K562 (cell line): Measurements from ENCODE around the gene TLCD1. TPM values are rescaled to one million over a fixed set of nuclear protein-coding genes. Genes with fewer than 3 reads are reported as not detected.

Experiments
- ATAC-seq: fragments of 200-7000 bp; cut with Tn5 transposase; 3 replicates; pipeline ENCODE4 v1.9.1; 2020; ENCODE audit warnings: moderate library complexity
- BruUV-seq: library from RNA; stranded (reverse); fragments of 400-500 nt; replicated peaks from 2 replicates; lab custom pipeline; 2021; lab: Mats Ljungman, UMichigan
- CTCF ChIA-PET: fragments of 300-600 bp; formaldehyde crosslinking; extraction: SDS; loops from one replicate; lab custom pipeline; 2021; ENCODE audit warnings: low intra/inter-chr PET ratio; lab: Yijun Ruan, JAX
- POLR2A ChIA-PET: fragments of 300-600, 350-650 bp; sonication (Branson Sonifier 250); formaldehyde crosslinking; extraction: SDS; loops from one replicate; lab custom pipeline; 2021; ENCODE audit warnings: antibody characterized with exemption, inconsistent platforms; lab: Yijun Ruan, JAX
- DNase-seq, 4 experiments: peaks; one replicate each; pipeline versions ENCODE4 v3.0.0 to v3.0.0-alpha.2; 2011 to 2018; ENCODE audit warnings: low spot score in 3 of 4, mixed read lengths in 3 of 4; ENCODE audit errors: extremely low read depth in 1 of 4
- FAIRE-seq: peaks from 2 replicates; lab custom pipeline; 2011; peaks lifted over from hg19 to GRCh38; lab: Jason Lieb, UNC
- H2AFZ ChIP-seq: 2 replicates; pipeline ENCODE4 v1.6.0; 2011; ENCODE audit warnings: low read depth, low read length, control low read depth, inconsistent platforms
- H3K27ac ChIP-seq: fragments of 200-600 bp; 3 replicates; pipeline ENCODE4 v1.8.0; 2011; ENCODE audit warnings: low read depth, mild to moderate bottlenecking, control low read depth, inconsistent platforms, low read length, moderate library complexity, mixed read lengths; ENCODE audit errors: extremely low read depth
- H3K27me3 ChIP-seq, 2 experiments: fragments of 300-600 bp in 1 of 2; 2 replicates in 1 of 2; 3 replicates in 1 of 2; pipeline versions ENCODE4 v1.6.0 to v1.8.0; 2011; ENCODE audit warnings: inconsistent platforms in 2 of 2, low read length in 2 of 2, mild to moderate bottlenecking in 1 of 2, mixed read lengths in 1 of 2, moderate library complexity in 1 of 2; ENCODE audit not compliant: control insufficient read depth in 2 of 2, insufficient read depth in 2 of 2
- H3K36me3 ChIP-seq: fragments of 300-600 bp; 3 replicates; pipeline ENCODE4 v1.8.0; 2011; ENCODE audit warnings: mild to moderate bottlenecking, low read length, inconsistent platforms; ENCODE audit not compliant: control insufficient read depth, insufficient read depth
- H3K4me1 ChIP-seq, 2 experiments: fragments of 200-600 bp in 1 of 2; replicated peaks in 1 of 2; 2 replicates in 1 of 2; 3 replicates in 1 of 2; pipeline versions ENCODE4 v1.5.1 to v1.8.0; 2011; ENCODE audit warnings: inconsistent platforms in 2 of 2, low read length in 2 of 2, mild to moderate bottlenecking in 1 of 2, mixed read lengths in 1 of 2, moderate library complexity in 1 of 2; ENCODE audit not compliant: control insufficient read depth in 2 of 2, insufficient read depth in 2 of 2
- H3K4me2 ChIP-seq: 2 replicates; pipeline ENCODE4 v1.6.1; 2011; ENCODE audit warnings: low read length, control low read depth, inconsistent platforms, mixed read lengths; ENCODE audit not compliant: insufficient read depth
- H3K4me3 ChIP-seq: fragments of 200-600 bp; sonication (generic), shearing (Covaris generic); 2 replicates; pipeline ENCODE4 v1.5.1; 2016; ENCODE audit warnings: control low read depth, inconsistent platforms
- H3K79me2 ChIP-seq: fragments of 200-600 bp; 3 replicates; pipeline ENCODE4 v1.8.0; 2011; ENCODE audit warnings: low read length, inconsistent platforms; ENCODE audit not compliant: control insufficient read depth, insufficient read depth
- H3K9ac ChIP-seq, 2 experiments: 2 replicates each; pipeline versions ENCODE4 v1.6.0 to v1.6.1; 2011; ENCODE audit warnings: low read depth in 2 of 2, low read length in 2 of 2, control low read depth in 1 of 2, inconsistent platforms in 1 of 2, mild to moderate bottlenecking in 1 of 2, mixed read lengths in 1 of 2; ENCODE audit not compliant: insufficient read depth in 1 of 2
- H3K9me1 ChIP-seq: one replicate; pipeline ENCODE4 v1.6.0; 2011; ENCODE audit warnings: inconsistent platforms, mild to moderate bottlenecking, low read length, moderate library complexity; ENCODE audit not compliant: control insufficient read depth, insufficient read depth
- H3K9me3 ChIP-seq: replicated peaks from 2 replicates; pipeline ENCODE4 v1.5.1; 2011; ENCODE audit warnings: low read depth, low read length, inconsistent platforms; ENCODE audit not compliant: control insufficient read depth, insufficient read depth
- H4K20me1 ChIP-seq: replicated peaks from 2 replicates; pipeline ENCODE4 v1.6.1; 2011; ENCODE audit warnings: low read length, inconsistent platforms, mixed read lengths; ENCODE audit not compliant: control insufficient read depth, insufficient read depth
- BDP1 ChIP-seq: IDR thresholded peaks from 3 replicates; pipeline ENCODE4 v1.6.1; 2011; ENCODE audit not compliant: insufficient read length, insufficient read depth
- CREBBP ChIP-seq: IDR thresholded peaks from one replicate; pipeline ENCODE4 v1.6.1; 2012; ENCODE audit warnings: low read depth, mild to moderate bottlenecking, control low read depth, inconsistent platforms, low read length
- ERF ChIP-seq: fragments of 450-650 bp; formaldehyde crosslinking; IDR thresholded peaks from 2 replicates; pipeline ENCODE4 v1.4.0; 2020; ENCODE audit warnings: mild to moderate bottlenecking, mixed read lengths
- HNRNPL ChIP-seq: fragments of 200-400 bp; formaldehyde crosslinking; IDR thresholded peaks from 2 replicates; pipeline ENCODE4 v1.6.1; 2017; ENCODE audit warnings: low read depth, mild to moderate bottlenecking, low read length
- JUNB ChIP-seq: fragments of 450-650 bp; formaldehyde crosslinking; conservative IDR thresholded peaks from 2 replicates; pipeline ENCODE4 v1.4.0; 2020; ENCODE audit warnings: mild to moderate bottlenecking
- KLF1 ChIP-seq: fragments of 450-650 bp; IDR thresholded peaks from 2 replicates; pipeline ENCODE4 v1.6.1; 2016; ENCODE audit warnings: missing genetic modification characterization, missing compliant biosample characterization
- MAX ChIP-seq: sonication (generic); formaldehyde crosslinking; IDR thresholded peaks from 2 replicates; pipeline ENCODE4 v1.9.0; 2022; ENCODE audit warnings: mild to moderate bottlenecking, missing genetic modification reagents
- MCM5 ChIP-seq: fragments of 450-650 bp; IDR thresholded peaks from 2 replicates; pipeline ENCODE4 v1.6.1; 2016; ENCODE audit warnings: low read depth
- MTA1 ChIP-seq: fragments of 450-650 bp; IDR thresholded peaks from 2 replicates; pipeline ENCODE4 v1.6.1; 2017; ENCODE audit warnings: borderline replicate concordance
- PATZ1 ChIP-seq: fragments of 250-450 bp; sonication (Bioruptor Pico); IDR thresholded peaks from 2 replicates; pipeline ENCODE4 v1.5.0; 2020; ENCODE audit warnings: mild to moderate bottlenecking, borderline replicate concordance
- ZC3H11A ChIP-seq: IDR thresholded peaks from 2 replicates; pipeline ENCODE4 v1.6.1; 2012; ENCODE audit warnings: low read depth, low read length, improper control_type of control experiment
- ZNF175 ChIP-seq: fragments of 200-800 bp; sonication (Bioruptor generic); IDR thresholded peaks from 2 replicates; pipeline ENCODE4 v1.6.1; 2016; ENCODE audit warnings: low read depth, mild to moderate bottlenecking, missing genetic modification characterization, missing compliant biosample characterization
- WGBS: fragments of 100-300 bp; shearing (Covaris generic); methylation state at CpG from one replicate; pipeline ENCODE4 v1.1.6; 2016; ENCODE audit warnings: low coverage, mixed read lengths; ENCODE audit not compliant: insufficient coverage; ENCODE audit errors: missing lambda C conversion rate; 5-methylcytosine and 5-hydroxymethylcytosine counted together
- in situ Hi-C: fragments of 300-500 bp; cut with MboI; formaldehyde crosslinking; loops from 4 replicates; pipeline ENCODE4 v1.15.0; 2018; ENCODE audit warnings: inconsistent platforms, mixed read lengths
- intact Hi-C: fragments of 100-400 bp; cut with micrococcal nuclease; formaldehyde crosslinking; loops from 2 replicates; pipeline ENCODE4 v1.14.2; 2022
- polyA plus RNA-seq, 8 experiments: library from polyadenylated mRNA; depleted of rRNA in 4 of 8; stranded (reverse) in 5 of 8; unstranded in 3 of 8; fragments of >200 nt; fragmentation: Nextera tagmentation in 2 of 8; fragmentation: Illumina TruSeq in 1 of 8; extraction: Ambion mirVana in 2 of 8; extraction: Trizol in 1 of 8; gene quantifications; 2 replicates each; pipeline versions ENCODE4 v1.2.1 to v1.2.3, GENCODE V29; 2011 to 2014; ENCODE audit warnings: inconsistent platforms in 1 of 8, missing spikeins in 1 of 8
- total RNA-seq, 7 experiments: library from RNA; depleted of rRNA in 6 of 7; stranded (reverse); fragments of >200 nt in 6 of 7; fragmentation: Illumina TruSeq in 2 of 7; extraction: Trizol in 2 of 7; gene quantifications; 2 replicates each; pipeline versions ENCODE4 v1.2.1 to v1.2.3, GENCODE V29; 2011 to 2021; ENCODE audit warnings: low replicate concordance in 1 of 7
- TF ChIP-seq, protein P1 (sequence below): fragments of 250-450 bp; sonication (Bioruptor Pico); IDR thresholded peaks from 2 replicates; pipeline ENCODE4 v1.5.0; 2021; ENCODE audit warnings: mild to moderate bottlenecking, moderate library complexity
- TF ChIP-seq, protein P2 (sequence below), 2 experiments: fragments of 450-650 bp; conservative IDR thresholded peaks; 2 replicates each; pipeline ENCODE4 v1.6.1; 2017; ENCODE audit warnings: mild to moderate bottlenecking in 2 of 2, moderate library complexity in 2 of 2

TLCD1 gene
- total and polyA plus RNA-seq, 9 of the 15 experiments (the other 6 are each of a cell fraction or from before 2014, with no cell fraction given), result 6.8 to 37.7 (median 21.7) TPM

GRCh38 chr17:28703552-28704218 lies 22.3 kb downstream of the TLCD1 start (continued):
- no peak for TF ChIP-seq ERF
- no peak for TF ChIP-seq MAX (CRISPR knock-in tag)
- TF ChIP-seq MCM5, result no peak
- TF ChIP-seq PATZ1 (CRISPR knock-in tag), result no peak
- no peak for TF ChIP-seq JUNB (CRISPR knock-in tag)
- TF ChIP-seq, all 486 proteins: peak for 0

DNA sequence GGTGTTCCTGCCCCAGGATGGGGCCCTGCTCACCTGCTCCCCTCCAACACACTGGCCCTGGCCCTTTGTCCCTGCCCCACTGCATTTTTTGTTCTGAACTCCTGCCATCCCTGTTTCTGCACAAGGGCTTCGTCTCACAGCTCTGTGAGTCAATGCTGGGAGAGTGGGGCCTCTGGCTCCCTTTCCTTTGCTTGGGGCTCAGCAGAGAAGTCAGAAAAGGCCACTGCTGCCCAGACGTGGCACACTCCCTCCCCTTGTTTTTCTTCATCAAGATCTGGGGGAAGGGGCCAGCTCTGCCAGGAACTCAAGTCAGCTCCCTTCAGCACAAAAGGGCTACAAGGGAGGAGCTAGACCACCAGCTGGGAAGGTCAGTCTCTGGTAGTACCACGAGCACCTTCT lies 23.3 kb downstream of the TLCD1 start:
- Histone ChIP-seq H3K79me2 (no peaks in the 10 kb centered on the region), H3K9me3 (no peaks in the 10 kb centered on the region), H3K4me1 (peaks cover 2 to 7% of the 10 kb centered on the region in 2 experiments; a peak in 3 of 5 replicates), H3K9ac (peak overlapping the region in 1 of 2 experiments; percentile 69; a peak in 1 of 4 replicates), H3K36me3 (peaks cover 75% of the 10 kb centered on the region), H4K20me1 (no peaks in the 10 kb centered on the region; the same call in 1 of the 2 replicates), H2AFZ (no peak overlapping the region), H3K27ac (no peak overlapping the region), H3K4me3 (no peak overlapping the region), H3K9me1 (no peaks in the 10 kb centered on the region), H3K4me2 (no peak overlapping the region), H3K27me3 (no peaks in the 10 kb centered on the region)
- no TSS peak for BruUV-seq
- DNase-seq, result no peak
- no peak for FAIRE-seq
- POLR2A ChIA-PET, result interaction anchor here (0.8 to 4.0 kb wide), 10 partner anchors 8 to 44 kb away, joined by 3 to 27 read pairs (median 4); partner anchors contain the start of genes PROCA1 and RPL23A
- WGBS, result 74% methylated on average over 3 of the region's 3 CpGs
- ATAC-seq, result no peak
- CTCF ChIA-PET, result no interaction called here
- in situ Hi-C loops (no loop called here), intact Hi-C loops (no loop called here)
- TF ChIP-seq CREBBP (no peak), HNRNPL (no peak), MTA1 (no peak), BDP1 (no peak), ZC3H11A (no peak), ZNF175 (CRISPR knock-in tag) (no peak), KLF1 (tag) (no peak)
- TF ChIP-seq, protein P1, sequence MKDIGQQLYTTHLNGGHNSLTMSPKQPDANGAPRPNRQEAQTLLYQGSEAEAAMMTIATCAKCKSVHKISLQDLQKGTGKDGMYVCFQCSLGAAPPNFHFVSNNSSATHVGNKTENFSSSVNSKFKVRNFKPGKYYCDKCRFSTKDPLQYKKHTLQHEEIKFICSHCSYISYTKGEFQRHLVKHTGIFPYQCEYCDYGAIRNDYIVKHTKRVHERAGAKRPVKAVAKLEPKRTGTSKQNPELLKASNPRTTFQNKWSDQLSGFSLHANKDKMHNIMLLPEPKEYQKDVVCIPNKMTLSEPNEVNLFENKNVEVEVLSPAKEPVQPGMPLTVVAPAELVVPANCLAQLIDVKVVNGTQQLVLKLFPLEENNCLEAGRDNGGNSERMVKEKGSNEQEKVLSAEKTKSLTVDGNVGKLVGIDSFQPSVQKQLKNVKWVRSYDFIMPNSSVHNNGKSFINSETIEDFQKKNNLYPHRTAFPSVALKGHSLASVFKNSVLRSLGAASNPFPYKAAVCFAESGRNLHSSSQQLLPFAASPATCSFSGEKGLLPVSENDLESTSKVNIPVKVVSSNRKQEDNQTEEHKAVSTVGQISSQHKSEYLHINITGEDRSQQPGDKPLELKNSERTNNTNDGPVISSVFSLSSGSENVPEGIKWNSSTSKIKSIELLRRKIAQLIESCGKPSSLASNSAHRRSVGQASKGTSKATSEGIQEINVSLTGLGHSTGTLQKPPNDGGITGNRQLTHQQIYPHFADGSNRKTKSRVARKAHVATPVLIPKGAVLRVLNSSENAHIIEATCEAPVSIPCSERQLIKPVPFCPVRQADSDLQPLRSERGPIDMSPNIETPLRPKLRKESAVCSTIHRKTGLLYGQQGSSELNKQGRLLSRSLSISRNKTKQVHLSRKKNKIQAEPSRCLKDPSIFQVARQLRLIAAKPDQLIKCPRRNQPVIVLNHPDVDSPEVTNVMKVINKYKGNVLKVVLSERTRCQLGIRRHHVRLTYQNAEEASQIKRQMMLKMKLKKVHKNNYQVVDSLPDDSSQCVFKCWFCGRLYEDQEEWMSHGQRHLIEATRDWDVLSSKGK (CRISPR knock-in tag), result no peak
- TF ChIP-seq, protein P2, sequence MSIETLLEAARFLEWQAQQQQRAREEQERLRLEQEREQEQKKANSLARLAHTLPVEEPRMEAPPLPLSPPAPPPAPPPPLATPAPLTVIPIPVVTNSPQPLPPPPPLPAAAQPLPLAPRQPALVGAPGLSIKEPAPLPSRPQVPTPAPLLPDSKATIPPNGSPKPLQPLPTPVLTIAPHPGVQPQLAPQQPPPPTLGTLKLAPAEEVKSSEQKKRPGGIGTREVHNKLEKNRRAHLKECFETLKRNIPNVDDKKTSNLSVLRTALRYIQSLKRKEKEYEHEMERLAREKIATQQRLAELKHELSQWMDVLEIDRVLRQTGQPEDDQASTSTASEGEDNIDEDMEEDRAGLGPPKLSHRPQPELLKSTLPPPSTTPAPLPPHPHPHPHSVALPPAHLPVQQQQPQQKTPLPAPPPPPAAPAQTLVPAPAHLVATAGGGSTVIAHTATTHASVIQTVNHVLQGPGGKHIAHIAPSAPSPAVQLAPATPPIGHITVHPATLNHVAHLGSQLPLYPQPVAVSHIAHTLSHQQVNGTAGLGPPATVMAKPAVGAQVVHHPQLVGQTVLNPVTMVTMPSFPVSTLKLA (conservative IDR thresholded peaks at IDR 0.05), result no peak
